PC-9 (cell line): Measurements from ENCODE around the gene CDH1. TPM values are rescaled to one million over a fixed set of nuclear protein-coding genes. Genes with fewer than 3 reads are reported as not detected.

Experiments used
- BruUV-seq: library from RNA; stranded (reverse); fragments of 400-500 nt; replicated peaks from 2 replicates; lab custom pipeline; 2021; lab: Mats Ljungman, UMichigan
- CTCF ChIA-PET: fragments of 300-600 bp; sonication (Branson Sonifier 250); formaldehyde crosslinking; loops from one replicate; lab custom pipeline; 2022; ENCODE audit warnings: antibody characterized with exemption; lab: Charles Lee
- POLR2A ChIA-PET: fragments of 300-600 bp; sonication (Branson Sonifier 250); formaldehyde crosslinking; loops from one replicate; lab custom pipeline; 2022; ENCODE audit warnings: antibody characterized with exemption; ENCODE audit not compliant: unreplicated experiment; lab: Charles Lee
- DNase-seq, 2 experiments: peaks; one replicate each; pipeline versions ENCODE4 v3.0.0 to v3.0.0-alpha.2; 2015 to 2022; ENCODE audit warnings: mixed read lengths in 1 of 2
- H2AFZ ChIP-seq: fragments of 200-600 bp; sonication (generic); 2 replicates; pipeline ENCODE4 v1.8.1; 2017; ENCODE audit warnings: antibody characterized with exemption
- H3F3A ChIP-seq: fragments of 200-600 bp; sonication (generic); 2 replicates; pipeline ENCODE4 v1.8.1; 2017; ENCODE audit warnings: antibody characterized with exemption, mild to moderate bottlenecking, low read depth; ENCODE audit not compliant: insufficient read depth
- H3K27ac ChIP-seq: fragments of 200-600 bp; sonication (generic); 2 replicates; pipeline ENCODE4 v1.6.1; 2016; ENCODE audit warnings: mixed run types
- H3K27me3 ChIP-seq: fragments of 200-600 bp; sonication (generic); 2 replicates; pipeline ENCODE4 v1.6.1; 2016; ENCODE audit warnings: low read depth, mixed run types; ENCODE audit not compliant: insufficient read depth
- H3K36me3 ChIP-seq: fragments of 200-600 bp; sonication (generic); 2 replicates; pipeline ENCODE4 v1.6.1; 2016; ENCODE audit warnings: low read depth, mixed run types
- H3K4me1 ChIP-seq: fragments of 200-600 bp; sonication (generic); replicated peaks from 2 replicates; pipeline ENCODE4 v1.6.1; 2016; ENCODE audit warnings: mixed run types; ENCODE audit not compliant: insufficient read depth
- H3K4me2 ChIP-seq: fragments of 200-600 bp; sonication (generic); 2 replicates; pipeline ENCODE4 v1.6.1; 2017; ENCODE audit warnings: mixed run types
- H3K4me3 ChIP-seq: fragments of 200-600 bp; sonication (generic); 2 replicates; pipeline ENCODE4 v1.6.1; 2016; ENCODE audit warnings: mixed run types
- H3K79me2 ChIP-seq: fragments of 200-600 bp; sonication (generic); 2 replicates; pipeline ENCODE4 v1.6.1; 2017; ENCODE audit warnings: low read depth, mixed run types
- H3K9me2 ChIP-seq: fragments of 200-600 bp; sonication (generic); 2 replicates; pipeline ENCODE4 v1.8.1; 2017; ENCODE audit warnings: mild to moderate bottlenecking; ENCODE audit not compliant: insufficient read depth
- H3K9me3 ChIP-seq: fragments of 200-600 bp; sonication (generic); 2 replicates; pipeline ENCODE4 v1.8.1; 2016; ENCODE audit warnings: low read depth; ENCODE audit not compliant: insufficient read depth
- H4K20me1 ChIP-seq: fragments of 200-600 bp; sonication (generic); 2 replicates; pipeline ENCODE4 v1.8.1; 2017; ENCODE audit not compliant: insufficient read depth
- EZH2 ChIP-seq: fragments of 200-600 bp; sonication (generic); IDR thresholded peaks from 2 replicates; pipeline ENCODE4 v1.8.0; 2017; ENCODE audit warnings: antibody characterized with exemption, low read depth
- intact Hi-C: fragments of 100-400 bp; cut with micrococcal nuclease; formaldehyde crosslinking; loops from one replicate; pipeline ENCODE4 v1.10.0; 2022; ENCODE audit not compliant: unreplicated experiment
- total RNA-seq: library from RNA; stranded (reverse); gene quantifications from 2 replicates; pipeline ENCODE4 v1.2.3, GENCODE V29; 2021
- TF ChIP-seq, protein P1 (sequence below): fragments of 200-600 bp; sonication (generic); conservative IDR thresholded peaks from 2 replicates; pipeline ENCODE4 v1.6.1; 2017; ENCODE audit warnings: mixed run types, antibody characterized with exemption, mild to moderate bottlenecking, moderate library complexity

The CDH1 gene
- total RNA-seq, 1 experiment from 2014 or later: 120 TPM

- no peak overlapping the region for H3K4me2 ChIP-seq
- no peak overlapping the region for H3K4me3 ChIP-seq
- BruUV-seq: no TSS peak
- no peak overlapping the region for H3K27ac ChIP-seq
- 0 out of 2 replicates have a peak, but pooled peaks cover 7% of the 10 kb centered on the region for H3K36me3 ChIP-seq
- CTCF ChIA-PET: no interaction called here
- H3F3A ChIP-seq: peaks cover 8% of the 10 kb centered on the region; the same call in 1 of the 2 replicates
- no peak overlapping the region for H2AFZ ChIP-seq
- DNase-seq: no peak
- intact Hi-C loops: no loop called here
- H3K79me2 ChIP-seq: no peaks in the 10 kb centered on the region
- TF ChIP-seq, protein P1, sequence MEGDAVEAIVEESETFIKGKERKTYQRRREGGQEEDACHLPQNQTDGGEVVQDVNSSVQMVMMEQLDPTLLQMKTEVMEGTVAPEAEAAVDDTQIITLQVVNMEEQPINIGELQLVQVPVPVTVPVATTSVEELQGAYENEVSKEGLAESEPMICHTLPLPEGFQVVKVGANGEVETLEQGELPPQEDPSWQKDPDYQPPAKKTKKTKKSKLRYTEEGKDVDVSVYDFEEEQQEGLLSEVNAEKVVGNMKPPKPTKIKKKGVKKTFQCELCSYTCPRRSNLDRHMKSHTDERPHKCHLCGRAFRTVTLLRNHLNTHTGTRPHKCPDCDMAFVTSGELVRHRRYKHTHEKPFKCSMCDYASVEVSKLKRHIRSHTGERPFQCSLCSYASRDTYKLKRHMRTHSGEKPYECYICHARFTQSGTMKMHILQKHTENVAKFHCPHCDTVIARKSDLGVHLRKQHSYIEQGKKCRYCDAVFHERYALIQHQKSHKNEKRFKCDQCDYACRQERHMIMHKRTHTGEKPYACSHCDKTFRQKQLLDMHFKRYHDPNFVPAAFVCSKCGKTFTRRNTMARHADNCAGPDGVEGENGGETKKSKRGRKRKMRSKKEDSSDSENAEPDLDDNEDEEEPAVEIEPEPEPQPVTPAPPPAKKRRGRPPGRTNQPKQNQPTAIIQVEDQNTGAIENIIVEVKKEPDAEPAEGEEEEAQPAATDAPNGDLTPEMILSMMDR: no peak
- TF ChIP-seq EZH2: no peak
- no peaks in the 10 kb centered on the region for H3K27me3 ChIP-seq
- H3K4me1 ChIP-seq: no peaks in the 10 kb centered on the region
- no peaks in the 10 kb centered on the region for H3K9me2 ChIP-seq
- no peaks in the 10 kb centered on the region for H4K20me1 ChIP-seq
- H3K9me3 ChIP-seq: no peaks in the 10 kb centered on the region
- POLR2A ChIA-PET: no interaction called here
Observed at GRCh38 chr16:68696514-68696913, 40.6 kb upstream of the CDH1 start.

- DNase-seq: no peak
- ChIA-PET CTCF (no interaction called here), POLR2A (no interaction called here)
- no peaks in the 10 kb centered on the region for H3K27me3 ChIP-seq
- H3K9me3 ChIP-seq: no peaks in the 10 kb centered on the region
- H3K36me3 ChIP-seq: 0 out of 2 replicates have a peak, but pooled peaks cover 7% of the 10 kb centered on the region
- intact Hi-C loops: no loop called here
- H3K4me2 ChIP-seq: no peak overlapping the region
- TF ChIP-seq EZH2: no peak
- no peaks in the 10 kb centered on the region for H3K79me2 ChIP-seq
- H2AFZ ChIP-seq: no peak overlapping the region
- no peak overlapping the region for H3K4me3 ChIP-seq
- H3K27ac ChIP-seq: no peak overlapping the region
- H4K20me1 ChIP-seq: no peaks in the 10 kb centered on the region
- no peaks in the 10 kb centered on the region for H3K4me1 ChIP-seq
- BruUV-seq: no TSS peak
- H3K9me2 ChIP-seq: no peaks in the 10 kb centered on the region
- H3F3A ChIP-seq: peaks cover 8% of the 10 kb centered on the region; the same call in 1 of the 2 replicates
Observed at GRCh38 chr16:68698091-68698490, 39.0 kb upstream of the CDH1 start.

GRCh38 chr16:68700120-68700519, 37.0 kb upstream of the CDH1 start:
- BruUV-seq: no TSS peak

More at GRCh38 chr16:68700120-68700519, 37.0 kb upstream of the CDH1 start:
- H4K20me1 ChIP-seq: no peaks in the 10 kb centered on the region
- H3K79me2 ChIP-seq: no peaks in the 10 kb centered on the region
- H3K4me3 ChIP-seq: no peak overlapping the region
- peaks cover 8% of the 10 kb centered on the region; the same call in 1 of the 2 replicates for H3F3A ChIP-seq
- H3K9me3 ChIP-seq: no peaks in the 10 kb centered on the region
- no peak for TF ChIP-seq EZH2
- TF ChIP-seq, protein P1: no peak
- intact Hi-C loops: loop anchor here (5.0 kb wide), 2 partner anchors 173 to 422 kb away; no protein-coding TSS in a partner anchor
- H3K4me2 ChIP-seq: no peak overlapping the region
- no peak overlapping the region for H2AFZ ChIP-seq
- no peak overlapping the region for H3K27ac ChIP-seq
- CTCF ChIA-PET: no interaction called here
- POLR2A ChIA-PET: no interaction called here
- H3K36me3 ChIP-seq: 0 out of 2 replicates have a peak, but pooled peaks cover 7% of the 10 kb centered on the region
- DNase-seq: no peak
- no peaks in the 10 kb centered on the region for H3K27me3 ChIP-seq
- no peaks in the 10 kb centered on the region for H3K9me2 ChIP-seq
- no peaks in the 10 kb centered on the region for H3K4me1 ChIP-seq
